Stimulated activated naive CD8-positive, alpha-beta T cell treated with anti-CD3 and anti-CD28 coated beads, Interleukin-15, Interleukin-2, amounts not matched to agents 100 ng/mL and 50 ng/mL, for 24 hours (primary cell): Measurements from ENCODE around the gene CISD2.
"Not testable (repeated sequence)": the region's sequence is repeated elsewhere in the genome, so short reads cannot be mapped to it uniquely, and the experiment has no call there.

Source experiments
- H3K27ac Mint-ChIP-seq: one replicate; pipeline ENCODE4 v1.8.0; 2021; ENCODE audit warnings: mild to moderate bottlenecking, mixed read lengths
- H3K27me3 Mint-ChIP-seq: one replicate; pipeline ENCODE4 v1.8.0; 2021; ENCODE audit warnings: mixed read lengths
- H3K36me3 Mint-ChIP-seq: one replicate; pipeline ENCODE4 v1.8.0; 2021; ENCODE audit warnings: low read depth, mixed read lengths
- H3K4me1 Mint-ChIP-seq: one replicate; pipeline ENCODE4 v1.8.0; 2021; ENCODE audit warnings: low read depth, mixed read lengths
- H3K4me3 Mint-ChIP-seq: one replicate; pipeline ENCODE4 v1.8.0; 2021; ENCODE audit warnings: mild to moderate bottlenecking, mixed read lengths
- H3K9me3 Mint-ChIP-seq: one replicate; pipeline ENCODE4 v1.8.0; 2021; ENCODE audit warnings: mixed read lengths

CISD2 gene

GRCh38 chr4:102868153-102868780 lies 525 bp upstream of the CISD2 start:
- H3K4me3 Mint-ChIP-seq, result peak overlapping the region; percentile 92
- peak overlapping the region; percentile 97 for H3K27ac Mint-ChIP-seq
- H3K36me3 Mint-ChIP-seq, result peaks cover 28% of the 10 kb centered on the region
- H3K27me3 Mint-ChIP-seq, result no peaks in the 10 kb centered on the region
- no peaks in the 10 kb centered on the region for H3K9me3 Mint-ChIP-seq
- peaks cover 72% of the 10 kb centered on the region for H3K4me1 Mint-ChIP-seq

- H3K36me3 Mint-ChIP-seq, result peaks cover 39% of the 10 kb centered on the region
- H3K4me3 Mint-ChIP-seq, result peak overlapping the region; percentile 92
- no peaks in the 10 kb centered on the region for H3K9me3 Mint-ChIP-seq
- H3K4me1 Mint-ChIP-seq, result peaks cover 65% of the 10 kb centered on the region
- no peaks in the 10 kb centered on the region for H3K27me3 Mint-ChIP-seq
- H3K27ac Mint-ChIP-seq, result peak overlapping the region; percentile 96
Measured at GRCh38 chr4:102869569-102870197, 891 bp downstream of the CISD2 start.

GRCh38 chr4:102871772-102872171 lies 3.0 kb downstream of the CISD2 start:
- H3K4me1 Mint-ChIP-seq, result peaks cover 44% of the 10 kb centered on the region
- H3K9me3 Mint-ChIP-seq, result no peaks in the 10 kb centered on the region
- H3K4me3 Mint-ChIP-seq, result peak overlapping the region; percentile 39
- H3K27me3 Mint-ChIP-seq, result no peaks in the 10 kb centered on the region
- peaks cover 48% of the 10 kb centered on the region for H3K36me3 Mint-ChIP-seq
- no peak overlapping the region for H3K27ac Mint-ChIP-seq

DNA sequence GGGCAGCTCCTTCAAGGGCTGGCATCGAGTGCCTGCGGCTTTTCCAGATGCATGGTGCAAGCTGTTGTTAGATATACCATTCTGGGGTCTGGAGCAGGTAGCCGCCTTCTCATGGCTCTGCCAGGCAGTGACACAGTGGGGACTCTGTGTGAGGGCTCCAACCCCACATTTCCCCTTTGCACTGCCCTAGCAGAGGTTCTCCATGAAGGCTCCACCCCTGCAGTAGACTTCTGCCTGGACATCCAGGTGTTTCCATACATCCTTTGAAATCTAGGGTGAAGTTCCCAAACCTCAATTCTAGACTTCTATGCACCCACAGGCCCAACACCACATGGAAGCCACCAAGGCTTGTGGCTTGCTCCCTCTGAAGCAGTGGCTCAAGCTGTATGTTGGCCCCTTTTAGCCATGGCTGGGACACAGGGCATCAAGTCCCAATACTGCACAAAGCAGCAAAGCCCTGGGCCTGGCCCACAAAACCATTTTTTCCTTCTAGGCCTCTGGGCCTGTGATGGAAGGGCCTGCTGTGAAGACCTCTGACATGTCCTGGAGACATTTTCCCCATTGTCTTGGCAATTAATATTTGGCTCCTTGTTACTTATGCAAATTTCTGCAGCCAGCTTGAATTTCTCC lies 8.8 kb downstream of the CISD2 start:
- H3K9me3 Mint-ChIP-seq, H3K27me3 Mint-ChIP-seq, H3K27ac Mint-ChIP-seq, H3K4me3 Mint-ChIP-seq, H3K4me1 Mint-ChIP-seq: not testable (repeated sequence)
- peaks cover 69% of the 10 kb centered on the region for H3K36me3 Mint-ChIP-seq

DNA sequence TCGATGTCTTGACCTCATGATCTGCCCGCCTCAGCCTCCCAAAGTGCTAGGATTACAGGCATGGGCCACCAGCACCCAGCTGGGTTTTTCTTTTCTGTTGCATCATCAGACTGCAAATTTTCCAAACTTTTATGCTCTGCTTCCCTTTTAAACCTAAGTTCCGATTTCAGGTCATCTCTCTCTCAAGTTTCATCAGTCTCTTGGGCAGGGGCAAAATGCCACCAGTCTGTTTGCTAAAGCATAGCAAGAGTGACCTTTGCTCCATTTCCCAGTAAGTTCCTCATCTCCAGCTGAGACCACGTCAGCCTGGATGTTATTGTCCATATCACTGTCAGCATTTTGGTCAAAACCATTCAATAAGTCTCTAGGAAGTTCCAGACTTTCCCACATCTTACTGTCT lies 9.6 kb downstream of the CISD2 start:
- not testable (repeated sequence) for H3K27me3 Mint-ChIP-seq, H3K4me1 Mint-ChIP-seq

GRCh38 chr4:102878901-102879300 lies 10.1 kb downstream of the CISD2 start:
- no peaks in the 10 kb centered on the region for H3K4me1 Mint-ChIP-seq
- peaks cover 3% of the 10 kb centered on the region for H3K9me3 Mint-ChIP-seq
- H3K27ac Mint-ChIP-seq, result no peak overlapping the region
- no peaks in the 10 kb centered on the region for H3K27me3 Mint-ChIP-seq
- peaks cover 68% of the 10 kb centered on the region for H3K36me3 Mint-ChIP-seq
- H3K4me3 Mint-ChIP-seq, result no peak overlapping the region

More for the DNA sequence above, 9.6 kb downstream of the CISD2 start:
- peaks cover 68% of the 10 kb centered on the region for H3K36me3 Mint-ChIP-seq
- not testable (repeated sequence) for H3K27ac Mint-ChIP-seq, H3K4me3 Mint-ChIP-seq, H3K9me3 Mint-ChIP-seq

- peaks cover 3% of the 10 kb centered on the region for H3K9me3 Mint-ChIP-seq
- no peak overlapping the region for H3K4me3 Mint-ChIP-seq
- H3K27ac Mint-ChIP-seq, result no peak overlapping the region
- no peaks in the 10 kb centered on the region for H3K4me1 Mint-ChIP-seq
- no peaks in the 10 kb centered on the region for H3K27me3 Mint-ChIP-seq
- peaks cover 57% of the 10 kb centered on the region for H3K36me3 Mint-ChIP-seq
Measured at GRCh38 chr4:102881343-102881742, 12.6 kb downstream of the CISD2 start.

DNA sequence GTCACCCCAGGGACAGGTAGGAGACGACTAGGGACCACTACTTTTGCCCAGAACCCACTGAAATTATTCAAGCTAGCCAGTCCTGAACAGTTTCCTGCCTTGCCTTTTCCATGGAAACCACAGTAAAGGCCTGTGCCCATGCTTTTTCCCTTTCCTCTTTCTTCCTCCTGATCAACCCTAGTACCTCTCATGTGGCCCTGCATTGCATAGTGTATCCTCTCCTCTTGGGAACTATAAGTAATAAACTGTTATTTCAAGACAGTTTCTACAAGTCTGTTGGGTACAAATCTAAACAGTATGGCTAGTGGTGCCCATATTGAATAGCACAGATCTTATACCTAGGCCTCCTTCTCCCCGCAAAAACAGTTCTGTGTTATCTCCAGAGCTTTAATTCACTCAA lies 14.5 kb downstream of the CISD2 start:
- Mint-ChIP-seq H3K36me3 (peaks cover 42% of the 10 kb centered on the region), H3K27me3 (no peaks in the 10 kb centered on the region), H3K4me1 (no peaks in the 10 kb centered on the region), H3K4me3 (no peak overlapping the region), H3K27ac (no peak overlapping the region), H3K9me3 (peaks cover 3% of the 10 kb centered on the region)

- not testable (repeated sequence) for H3K27ac Mint-ChIP-seq, H3K4me1 Mint-ChIP-seq, H3K4me3 Mint-ChIP-seq, H3K9me3 Mint-ChIP-seq, H3K27me3 Mint-ChIP-seq
- H3K36me3 Mint-ChIP-seq, result peaks cover 28% of the 10 kb centered on the region
Measured at GRCh38 chr4:102888570-102888969, 19.8 kb downstream of the CISD2 start.

DNA sequence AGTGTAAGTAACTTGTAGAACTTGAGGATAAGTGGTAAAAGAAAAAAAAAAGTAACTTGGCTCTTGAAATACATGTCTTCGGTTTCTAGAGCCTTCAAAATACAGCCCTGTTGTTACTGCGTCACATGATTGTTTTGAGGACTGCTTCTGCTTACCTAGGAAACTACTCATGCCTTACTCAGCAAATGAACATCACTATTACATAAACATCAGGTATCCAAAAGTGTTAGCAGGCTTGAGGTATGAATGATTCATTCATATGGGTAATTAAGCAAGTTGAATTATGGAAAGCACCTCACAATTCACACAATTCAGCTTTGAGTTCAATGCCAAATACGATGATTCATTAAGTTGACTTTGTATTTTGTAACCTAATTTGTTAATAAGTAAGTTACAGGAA lies 21.1 kb downstream of the CISD2 start:
- H3K27ac Mint-ChIP-seq, H3K9me3 Mint-ChIP-seq, H3K4me1 Mint-ChIP-seq, H3K27me3 Mint-ChIP-seq, H3K4me3 Mint-ChIP-seq: not testable (repeated sequence)
- peaks cover 22% of the 10 kb centered on the region for H3K36me3 Mint-ChIP-seq

- not testable (repeated sequence) for H3K27ac Mint-ChIP-seq, H3K4me3 Mint-ChIP-seq, H3K27me3 Mint-ChIP-seq, H3K4me1 Mint-ChIP-seq, H3K36me3 Mint-ChIP-seq, H3K9me3 Mint-ChIP-seq
Measured at GRCh38 chr4:102896547-102896946, 27.8 kb downstream of the CISD2 start.

GRCh38 chr4:102897610-102898009 lies 28.8 kb downstream of the CISD2 start:
- H3K4me3 Mint-ChIP-seq, H3K27ac Mint-ChIP-seq, H3K9me3 Mint-ChIP-seq, H3K4me1 Mint-ChIP-seq, H3K36me3 Mint-ChIP-seq, H3K27me3 Mint-ChIP-seq: not testable (repeated sequence)

GRCh38 chr4:102901804-102902203 lies 33.0 kb downstream of the CISD2 start:
- Mint-ChIP-seq H3K4me1 (peaks cover under 1% of the 10 kb centered on the region), H3K4me3 (no peak overlapping the region)

DNA sequence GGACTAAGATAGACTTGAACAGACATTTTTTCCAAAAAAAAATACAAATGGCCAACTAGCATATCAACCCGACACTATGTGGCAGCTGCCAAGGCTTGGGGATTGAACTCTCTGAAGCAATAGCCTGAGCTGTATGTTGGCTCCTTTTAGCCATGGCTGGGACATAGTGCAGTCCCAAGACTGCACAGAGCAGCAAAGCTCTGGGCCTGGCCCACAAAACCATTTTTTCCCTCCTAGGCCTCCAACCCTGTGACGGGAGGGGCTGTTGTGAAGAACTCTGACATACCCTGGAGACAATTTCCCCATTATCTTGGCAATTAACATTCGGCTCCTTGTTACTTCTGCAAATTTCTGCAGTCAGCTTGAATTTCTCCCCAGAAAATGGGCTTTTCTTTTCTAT lies 50.1 kb downstream of the CISD2 start:
- H3K4me1 Mint-ChIP-seq, result no peaks in the 10 kb centered on the region

More at GRCh38 chr4:102901804-102902203, 33.0 kb downstream of the CISD2 start:
- Mint-ChIP-seq H3K36me3 (no peaks in the 10 kb centered on the region), H3K27ac (no peak overlapping the region), H3K27me3 (no peaks in the 10 kb centered on the region), H3K9me3 (no peaks in the 10 kb centered on the region)

DNA sequence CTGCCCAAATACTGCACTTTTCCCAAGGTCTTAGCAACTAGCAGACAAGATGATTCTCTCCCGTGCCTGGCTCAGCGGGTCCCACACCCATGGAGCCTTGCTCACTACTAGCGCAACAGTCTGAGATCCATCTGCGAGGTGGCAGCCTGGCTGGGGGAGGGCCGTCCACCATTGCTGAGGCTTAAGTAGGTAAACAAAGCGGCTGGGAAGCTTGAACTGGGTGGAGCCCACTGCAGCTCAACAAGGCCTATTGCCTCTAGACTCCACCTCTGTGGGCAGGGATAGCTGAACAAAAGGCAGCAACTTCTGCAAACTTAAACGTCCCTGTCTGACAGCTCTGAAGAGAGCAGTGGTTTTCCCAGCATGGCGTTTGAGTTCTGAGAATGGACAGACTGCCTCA lies 50.9 kb downstream of the CISD2 start:
- not testable (repeated sequence) for H3K4me3 Mint-ChIP-seq, H3K27me3 Mint-ChIP-seq, H3K27ac Mint-ChIP-seq, H3K4me1 Mint-ChIP-seq
- peaks cover 23% of the 10 kb centered on the region for H3K9me3 Mint-ChIP-seq
- peaks cover 30% of the 10 kb centered on the region for H3K36me3 Mint-ChIP-seq

More for the DNA sequence above, 50.1 kb downstream of the CISD2 start:
- Mint-ChIP-seq H3K36me3 (peaks cover 36% of the 10 kb centered on the region), H3K27ac (no peak overlapping the region), H3K4me3 (no peak overlapping the region), H3K9me3 (peaks cover 30% of the 10 kb centered on the region), H3K27me3 (no peaks in the 10 kb centered on the region)

- Mint-ChIP-seq H3K4me1 (no peaks in the 10 kb centered on the region), H3K27me3 (no peaks in the 10 kb centered on the region), H3K9me3 (peaks cover 2% of the 10 kb centered on the region), H3K4me3 (no peak overlapping the region), H3K27ac (no peak overlapping the region), H3K36me3 (peaks cover 4% of the 10 kb centered on the region)
Measured at GRCh38 chr4:102935716-102936115, 66.9 kb downstream of the CISD2 start.
